Renal cortex interstitium (tissue), 11 donors: ENCODE measurements around the gene GBA2. TPM values are rescaled to one million over a fixed set of nuclear protein-coding genes. Genes with fewer than 3 reads are reported as not detected.

Source experiments
- DNase-seq, 11 donors: peaks; one replicate each; pipeline ENCODE4 v3.0.0-alpha.2; 2013; ENCODE audit warnings: low read depth in 9 of 11, low spot score in 4 of 11; ENCODE audit errors: extremely low read depth in 1 of 11
- polyA plus RNA-seq, 3 donors: library from polyadenylated mRNA; unstranded; fragments of 120-200 nt; gene quantifications; one replicate each; pipeline ENCODE4 v1.2.1, GENCODE V29; 2013; ENCODE audit not compliant: insufficient read length in 3 of 3

The GBA2 gene
- polyA plus RNA-seq, 3 donors: 96.9 to 126 (median 107) TPM

DNA sequence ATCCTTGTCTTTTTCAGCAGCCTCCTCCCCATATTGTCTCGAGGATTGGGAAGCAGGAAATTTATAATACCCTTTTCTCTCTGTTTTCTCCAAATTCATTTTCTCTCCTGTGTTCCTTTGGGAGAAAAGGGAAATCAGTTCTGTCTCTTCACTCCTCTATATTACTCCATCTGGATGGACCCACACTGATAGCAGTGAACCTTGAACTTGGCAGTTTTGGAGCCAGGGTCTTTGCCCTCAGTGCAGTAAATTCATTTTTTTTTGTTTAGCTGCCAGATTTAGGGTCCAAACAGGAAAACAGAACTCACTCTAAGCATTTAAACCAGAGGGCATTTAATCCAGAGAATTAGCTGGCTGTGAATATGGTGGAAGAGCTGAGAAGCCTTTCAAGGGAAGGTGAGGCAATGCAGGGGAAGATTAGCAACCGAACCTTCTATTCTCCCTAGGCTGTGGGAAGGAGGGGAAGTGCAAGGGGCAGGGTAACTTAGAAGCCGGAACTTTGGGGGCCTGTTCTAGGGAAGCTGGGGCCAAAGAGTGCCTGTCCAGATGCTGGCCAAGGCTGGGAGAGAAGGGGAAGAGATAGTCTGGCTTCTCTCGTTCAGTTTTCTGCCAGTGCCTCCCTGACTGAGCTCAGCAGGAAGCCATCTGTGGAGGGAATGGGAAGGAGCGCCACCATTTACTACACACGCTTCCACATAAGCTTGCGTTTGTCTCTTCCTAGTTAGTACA lies 26.0 kb upstream of the GBA2 start:
- no peak for DNase-seq

GRCh38 chr9:35771943-35772342 lies 22.9 kb upstream of the GBA2 start:
- DNase-seq: no peak

GRCh38 chr9:35771534-35771933 lies 22.5 kb upstream of the GBA2 start:
- no peak for DNase-seq

- DNase-seq: no peak
Measured at GRCh38 chr9:35771075-35771433, 22.0 kb upstream of the GBA2 start.

- no peak for DNase-seq
Measured at GRCh38 chr9:35769763-35770162, 20.7 kb upstream of the GBA2 start.

DNA sequence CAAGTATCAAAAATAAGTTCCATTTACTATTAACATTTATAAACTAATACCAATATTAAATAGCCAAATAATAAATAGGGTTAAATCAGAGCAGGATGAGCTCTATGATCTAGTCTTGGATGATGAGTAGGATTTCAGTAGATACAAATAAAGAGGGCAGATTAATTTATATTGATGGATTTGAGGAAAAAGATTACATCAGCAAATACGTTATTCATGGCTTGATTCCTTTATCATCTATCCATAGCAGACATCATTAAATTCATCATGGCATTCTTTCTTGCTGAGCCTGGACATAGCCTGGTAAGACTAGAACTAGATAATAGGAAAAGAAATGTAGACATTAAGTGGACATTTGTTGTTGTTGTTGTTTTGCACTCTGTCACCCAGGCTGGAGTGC lies 18.4 kb upstream of the GBA2 start:
- no peak for DNase-seq

- DNase-seq: no peak
Measured at GRCh38 chr9:35766997-35767396, 18.0 kb upstream of the GBA2 start.

DNA sequence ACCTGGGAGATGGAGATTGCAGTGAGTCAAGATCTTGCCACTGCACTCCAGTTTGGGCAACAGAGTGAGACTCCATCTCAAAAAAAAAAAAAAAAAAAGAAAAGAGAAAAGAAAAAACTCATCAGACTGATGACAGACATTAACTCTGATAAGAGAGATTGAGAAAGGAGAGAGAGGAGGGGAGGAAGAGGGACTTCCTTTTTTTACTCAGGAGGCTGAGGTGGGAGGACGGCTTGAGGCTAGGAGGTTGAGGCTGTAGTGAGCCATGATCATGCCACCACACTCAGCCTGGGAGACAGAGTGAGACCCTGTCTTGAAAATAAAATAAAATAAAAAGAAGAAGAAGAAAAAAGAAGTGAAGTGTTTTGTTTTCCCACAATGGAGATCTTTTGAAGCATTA lies 14.8 kb upstream of the GBA2 start:
- DNase-seq: no peak

- DNase-seq: no peak
Measured at GRCh38 chr9:35763181-35763580, 14.2 kb upstream of the GBA2 start.

DNA sequence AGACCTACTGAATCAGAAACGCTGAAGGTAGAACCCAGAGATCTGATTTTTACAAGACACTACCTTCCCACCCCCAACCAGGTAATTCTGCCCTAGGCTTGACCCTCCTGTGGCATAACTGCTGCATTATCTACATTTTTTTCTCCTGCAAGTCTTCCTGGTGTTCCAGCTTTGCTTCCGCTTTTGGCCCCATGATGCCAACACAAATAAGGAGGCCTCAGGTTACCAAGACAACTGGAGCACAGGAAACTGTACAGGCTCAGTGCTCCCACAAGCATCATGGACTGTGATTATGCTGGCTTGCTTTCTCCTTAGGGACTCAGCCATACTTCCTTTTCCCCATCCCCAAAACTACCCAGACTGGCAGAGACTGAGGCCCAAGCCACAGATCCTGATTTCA lies 11.6 kb upstream of the GBA2 start:
- no peak for DNase-seq

DNA sequence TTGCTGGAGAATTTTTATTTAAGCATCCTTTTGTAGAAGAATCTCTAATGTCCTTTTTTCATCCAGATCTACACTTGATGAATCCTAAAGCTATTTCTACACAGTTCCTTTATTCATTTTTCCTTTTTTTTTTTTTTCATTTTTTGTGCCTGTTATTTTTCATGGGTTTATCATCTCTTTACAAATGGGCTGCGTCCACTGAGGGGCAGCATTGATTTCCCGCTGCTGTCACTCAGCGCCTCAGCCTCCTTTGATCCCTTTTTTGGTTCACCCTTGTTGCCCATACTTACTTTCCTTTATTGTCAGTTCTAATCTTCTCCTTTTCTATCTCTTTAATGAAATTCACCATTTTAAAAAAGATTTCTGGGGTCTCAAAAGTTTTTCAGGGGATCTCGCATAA lies 10.8 kb upstream of the GBA2 start:
- DNase-seq: no peak

DNA sequence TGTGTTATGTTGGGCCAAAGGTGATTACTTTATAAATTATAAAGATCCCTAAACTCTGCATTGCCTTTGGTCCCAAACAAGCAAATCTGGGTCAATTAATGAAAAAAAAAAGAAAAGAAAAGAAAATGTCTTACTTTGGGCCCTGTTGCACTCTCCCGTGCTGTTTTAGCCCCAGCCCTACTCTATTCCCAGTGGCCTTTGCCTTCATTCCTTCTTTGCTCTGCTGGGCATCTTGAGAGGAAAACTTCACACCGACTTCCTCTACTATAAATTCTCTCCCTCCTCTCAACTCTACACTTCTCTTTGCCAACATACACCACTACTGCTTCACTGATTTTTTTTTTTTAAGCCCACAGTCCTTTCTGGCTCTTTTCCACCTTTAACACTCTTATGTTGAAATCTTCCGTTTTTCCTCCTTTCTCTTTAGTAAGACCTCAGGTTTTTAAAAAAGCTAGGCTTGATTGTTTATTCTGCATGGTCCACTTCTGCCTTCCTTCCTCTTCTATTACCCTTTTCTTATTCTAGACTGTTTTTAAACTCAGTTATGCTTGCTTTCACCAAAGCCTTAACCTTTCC lies 9.5 kb upstream of the GBA2 start:
- no peak for DNase-seq

DNA sequence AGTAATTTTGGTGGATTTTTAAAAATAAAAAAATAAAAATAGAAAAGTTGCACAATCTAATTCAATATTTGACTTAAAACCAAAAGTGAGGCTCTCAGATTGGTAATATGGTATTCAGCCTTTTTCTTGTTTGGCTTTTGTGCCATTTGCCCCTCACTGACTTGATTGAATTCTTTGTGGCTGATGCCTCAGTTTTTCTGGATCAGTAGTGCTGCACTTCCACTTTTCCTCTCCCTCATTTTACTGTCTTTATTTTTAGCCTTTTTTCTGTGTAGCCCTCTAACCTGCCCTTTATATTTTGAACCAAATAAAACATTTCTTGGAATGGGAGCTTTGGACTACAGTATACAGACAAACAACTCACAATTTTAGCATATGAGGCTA lies 8.9 kb upstream of the GBA2 start:
- no peak for DNase-seq

GRCh38 chr9:35757226-35757891 lies 8.3 kb upstream of the GBA2 start:
- DNase-seq: peak in 1 of 11 donors; percentile 44

GRCh38 chr9:35756275-35757225 lies 7.5 kb upstream of the GBA2 start:
- DNase-seq: peak in 5 of 11 donors; percentile 45 to 59 (median 56)

GRCh38 chr9:35755071-35755470 lies 6.0 kb upstream of the GBA2 start:
- DNase-seq: no peak

GRCh38 chr9:35754264-35754663 lies 5.2 kb upstream of the GBA2 start, which contains the start of gene MSMP:
Gene MSMP, minus strand, starts transcription at chr9:35754276. Its CDS starts 147 bp downstream, at chr9:35754129.
- DNase-seq: no peak

DNA sequence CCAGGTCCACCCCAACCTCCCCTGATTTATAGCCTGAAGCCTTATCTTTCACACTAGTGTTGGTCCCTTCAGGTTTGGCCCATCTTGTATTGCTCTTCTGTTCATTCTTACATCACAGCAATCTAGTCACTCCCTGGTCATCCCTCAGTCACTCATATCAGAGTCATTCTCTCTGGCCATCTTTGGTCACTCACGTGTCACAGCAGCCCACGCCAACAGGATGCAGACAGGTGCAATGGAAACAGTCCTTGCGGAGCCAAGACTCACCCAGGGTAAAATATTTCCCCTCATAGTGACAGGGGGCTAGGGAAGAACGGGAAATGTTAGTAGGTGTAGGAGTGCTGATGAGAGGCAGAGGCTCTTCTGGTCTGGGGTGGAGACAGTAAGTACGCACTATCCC lies 4.4 kb upstream of the GBA2 start:
- DNase-seq: no peak

GRCh38 chr9:35750256-35750531 lies 1.2 kb upstream of the GBA2 start:
- DNase-seq: no peak
